Caco-2 (cell line): Measurements from ENCODE around the gene ATP9A. TPM values are rescaled to one million over a fixed set of nuclear protein-coding genes. Genes with fewer than 3 reads are reported as not detected.

Experiments used
- BruUV-seq: library from RNA; stranded (reverse); fragments of 400-500 nt; replicated peaks from 2 replicates; lab custom pipeline; 2021; lab: Mats Ljungman, UMichigan
- CTCF ChIA-PET: fragments of 300-600 bp; sonication (Branson Sonifier 250); formaldehyde crosslinking; loops from one replicate; lab custom pipeline; 2022; ENCODE audit warnings: antibody characterized with exemption; lab: Charles Lee
- POLR2A ChIA-PET: fragments of 300-600 bp; sonication (Branson Sonifier 250); formaldehyde crosslinking; loops from one replicate; lab custom pipeline; 2022; ENCODE audit warnings: antibody characterized with exemption; lab: Charles Lee
- DNase-seq, 2 experiments: peaks; one replicate each; pipeline versions ENCODE4 v3.0.0 to v3.0.0-alpha.2; 2020 to 2022
- H3K27me3 ChIP-seq: replicated peaks from 2 replicates; pipeline ENCODE4 v1.6.0; 2011; ENCODE audit warnings: low read length; ENCODE audit not compliant: control insufficient read depth, insufficient read depth
- H3K36me3 ChIP-seq: 2 replicates; pipeline ENCODE4 v1.5.1; 2011; ENCODE audit warnings: low read length; ENCODE audit not compliant: control insufficient read depth, insufficient read depth
- H3K4me1 ChIP-seq: fragments of 250-450 bp; sonication (Bioruptor Pico); 2 replicates; pipeline ENCODE4 v1.5.1; 2020; ENCODE audit warnings: mild to moderate bottlenecking
- H3K4me3 ChIP-seq: 2 replicates; pipeline ENCODE4 v1.5.1; 2011; ENCODE audit warnings: low read depth, mild to moderate bottlenecking, control low read depth, low read length
- H3K9me3 ChIP-seq: fragments of 250-450 bp; sonication (Bioruptor Pico); 2 replicates; pipeline ENCODE4 v1.5.1; 2020; ENCODE audit warnings: mild to moderate bottlenecking, moderate library complexity
- H3K27ac Mint-ChIP-seq: one replicate; pipeline ENCODE4 v1.8.0; 2022; ENCODE audit warnings: mixed read lengths; ENCODE audit not compliant: unreplicated experiment
- H3K27me3 Mint-ChIP-seq: one replicate; pipeline ENCODE4 v1.8.0; 2022; ENCODE audit warnings: mixed read lengths; ENCODE audit not compliant: insufficient read depth, unreplicated experiment
- H3K36me3 Mint-ChIP-seq: one replicate; pipeline ENCODE4 v1.8.0; 2022; ENCODE audit warnings: mild to moderate bottlenecking, mixed read lengths; ENCODE audit not compliant: insufficient read depth, unreplicated experiment
- H3K4me1 Mint-ChIP-seq: one replicate; pipeline ENCODE4 v1.8.0; 2022; ENCODE audit warnings: low read depth, mixed read lengths; ENCODE audit not compliant: unreplicated experiment
- H3K4me3 Mint-ChIP-seq: one replicate; pipeline ENCODE4 v1.8.0; 2022; ENCODE audit warnings: mild to moderate bottlenecking, moderate library complexity, mixed read lengths; ENCODE audit not compliant: unreplicated experiment
- H3K9me3 Mint-ChIP-seq: one replicate; pipeline ENCODE4 v1.8.0; 2022; ENCODE audit warnings: mixed read lengths; ENCODE audit not compliant: unreplicated experiment
- CTCF ChIP-seq, 2 experiments: fragments of 200-600 bp in 1 of 2; IDR thresholded peaks; 1 replicate in 1 of 2; 2 replicates in 1 of 2; pipeline versions ENCODE4 v1.5.1 to v1.8.0; 2011 to 2022; ENCODE audit warnings: antibody characterized with exemption in 1 of 2, control low read depth in 1 of 2, inconsistent platforms in 1 of 2, low read depth in 1 of 2, low read length in 1 of 2, mild to moderate bottlenecking in 1 of 2, moderate library complexity in 1 of 2; ENCODE audit not compliant: insufficient read depth in 1 of 2, severe bottlenecking in 1 of 2, unreplicated experiment in 1 of 2
- intact Hi-C: fragments of 100-400 bp; cut with micrococcal nuclease; formaldehyde crosslinking; loops from one replicate; pipeline ENCODE4 v1.10.0; 2022; ENCODE audit not compliant: unreplicated experiment
- total RNA-seq: library from RNA; stranded (reverse); gene quantifications from 2 replicates; pipeline ENCODE4 v1.2.3, GENCODE V29; 2022

Gene ATP9A
- total RNA-seq, 1 experiment from 2014 or later, result 102 TPM

- CTCF ChIA-PET, result no interaction called here
- peaks cover 28% of the 10 kb centered on the region for H3K4me1 Mint-ChIP-seq
Observed at GRCh38 chr20:51720854-51721253, 47.3 kb downstream of the ATP9A start.

DNA sequence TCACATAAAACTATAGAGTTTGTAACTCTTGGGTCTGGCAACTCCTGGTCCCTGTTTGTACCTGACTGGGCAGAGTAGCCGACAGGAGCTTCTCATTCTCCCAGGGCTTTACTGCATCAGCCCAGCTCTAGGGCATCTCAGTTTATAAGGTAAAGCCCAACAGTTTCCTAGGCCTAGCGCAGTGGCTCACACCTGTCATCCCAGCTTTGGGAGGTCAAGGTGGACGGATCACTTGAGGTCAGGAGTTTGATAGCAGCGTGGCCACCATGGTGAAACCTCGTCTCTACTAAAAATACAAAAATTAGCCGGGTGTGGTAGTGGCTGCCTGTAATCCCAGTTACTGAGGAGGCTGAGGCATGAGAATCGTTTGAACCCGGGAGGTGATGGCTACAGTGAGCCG lies 47.8 kb downstream of the ATP9A start:
- no peak for DNase-seq
- H3K4me3 ChIP-seq, result no peak overlapping the region
- no TSS peak for BruUV-seq
- no peaks in the 10 kb centered on the region for H3K27me3 ChIP-seq
- no peaks in the 10 kb centered on the region for H3K27me3 Mint-ChIP-seq
- no peaks in the 10 kb centered on the region for H3K9me3 ChIP-seq
- POLR2A ChIA-PET, result interaction anchor here (1.1 kb wide), 1 partner anchor 47 kb away, joined by 3 read pairs; no protein-coding TSS in a partner anchor
- no peak for TF ChIP-seq CTCF (IDR thresholded peaks at IDR 0.05; ENCODE audit: insufficient read depth in 1 of 2, low read depth in 1 of 2, low read length in 1 of 2, severe bottlenecking in 1 of 2, unreplicated experiment in 1 of 2)
- peaks cover 20% of the 10 kb centered on the region for H3K4me1 ChIP-seq
- intact Hi-C loops, result loop anchor here (2.0 kb wide), 1 partner anchor 16 kb away; no protein-coding TSS in a partner anchor
- H3K9me3 Mint-ChIP-seq, result no peaks in the 10 kb centered on the region
- no peak overlapping the region for H3K4me3 Mint-ChIP-seq
- H3K27ac Mint-ChIP-seq, result no peak overlapping the region
- peaks cover 27% of the 10 kb centered on the region for H3K4me1 Mint-ChIP-seq
- CTCF ChIA-PET, result no interaction called here
- H3K36me3 Mint-ChIP-seq, result peaks cover 39% of the 10 kb centered on the region
- no peaks in the 10 kb centered on the region; the same call in 1 of the 2 replicates for H3K36me3 ChIP-seq

More at GRCh38 chr20:51720854-51721253, 47.3 kb downstream of the ATP9A start:
- H3K4me3 ChIP-seq, result no peak overlapping the region
- TF ChIP-seq CTCF (IDR thresholded peaks at IDR 0.05; ENCODE audit: insufficient read depth in 1 of 2, low read depth in 1 of 2, low read length in 1 of 2, severe bottlenecking in 1 of 2, unreplicated experiment in 1 of 2), result no peak
- H3K9me3 ChIP-seq, result no peaks in the 10 kb centered on the region
- Mint-ChIP-seq H3K27ac (no peak overlapping the region), H3K9me3 (no peaks in the 10 kb centered on the region), H3K27me3 (no peaks in the 10 kb centered on the region), H3K36me3 (peaks cover 44% of the 10 kb centered on the region), H3K4me3 (no peak overlapping the region)
- H3K36me3 ChIP-seq, result no peaks in the 10 kb centered on the region; the same call in 1 of the 2 replicates
- H3K4me1 ChIP-seq, result peaks cover 21% of the 10 kb centered on the region
- DNase-seq, result no peak
- no peaks in the 10 kb centered on the region for H3K27me3 ChIP-seq
- POLR2A ChIA-PET, result interaction anchor here (1.1 kb wide), 1 partner anchor 46 kb away, joined by 3 read pairs; no protein-coding TSS in a partner anchor
- intact Hi-C loops, result loop anchor here (2.0 kb wide), 1 partner anchor 16 kb away; no protein-coding TSS in a partner anchor
- BruUV-seq, result no TSS peak

DNA sequence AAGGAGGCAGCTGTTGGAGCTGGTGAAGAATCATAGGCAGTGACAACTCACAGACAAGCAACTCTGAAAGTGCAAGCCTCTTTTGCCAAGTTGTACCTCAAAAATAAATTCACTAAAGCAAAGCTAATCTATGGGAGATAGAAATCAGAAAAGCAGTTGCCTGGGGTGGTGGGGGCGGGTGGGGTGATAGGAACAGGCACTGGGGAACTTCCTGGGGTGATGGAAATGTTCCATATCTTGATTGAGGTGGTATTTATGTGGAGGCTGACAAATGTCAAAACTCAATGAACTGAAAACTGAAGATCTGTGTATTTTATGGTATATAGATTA lies 52.4 kb downstream of the ATP9A start:
- no peaks in the 10 kb centered on the region for H3K27me3 Mint-ChIP-seq
- POLR2A ChIA-PET, result no interaction called here
- Histone ChIP-seq H3K27me3 (no peaks in the 10 kb centered on the region), H3K4me1 (peaks cover 8% of the 10 kb centered on the region), H3K36me3 (no peaks in the 10 kb centered on the region; the same call in 1 of the 2 replicates), H3K9me3 (no peaks in the 10 kb centered on the region), H3K4me3 (no peak overlapping the region)
- CTCF ChIA-PET, result interaction anchor here (0.5 to 0.8 kb wide), 4 partner anchors 10 to 785 kb away, joined by 3 to 5 read pairs (median 5); no protein-coding TSS in a partner anchor
- peaks cover 39% of the 10 kb centered on the region for H3K36me3 Mint-ChIP-seq
- no peak for DNase-seq
- H3K9me3 Mint-ChIP-seq, result no peaks in the 10 kb centered on the region
- H3K4me3 Mint-ChIP-seq, result no peak overlapping the region
- intact Hi-C loops, result no loop called here
- no TSS peak for BruUV-seq
- peaks cover 17% of the 10 kb centered on the region for H3K4me1 Mint-ChIP-seq
- TF ChIP-seq CTCF (IDR thresholded peaks at IDR 0.05; ENCODE audit: insufficient read depth in 1 of 2, low read depth in 1 of 2, low read length in 1 of 2, severe bottlenecking in 1 of 2, unreplicated experiment in 1 of 2), result no peak
- no peak overlapping the region for H3K27ac Mint-ChIP-seq
